Ishikawa (cell line): ENCODE data around the gene ETV3L.

Experiments used
- CEBPB ChIP-seq: IDR thresholded peaks from 2 replicates; pipeline ENCODE4 v1.6.1; 2012
- CREB1 ChIP-seq: IDR thresholded peaks from 2 replicates; pipeline ENCODE4 v1.6.1; 2012; ENCODE audit warnings: low read depth
- EGR1 ChIP-seq: IDR thresholded peaks from 2 replicates; pipeline ENCODE4 v1.6.1; 2012
- EP300 ChIP-seq: IDR thresholded peaks from 2 replicates; pipeline ENCODE4 v1.6.1; 2012; ENCODE audit warnings: borderline replicate concordance
- FOXM1 ChIP-seq: IDR thresholded peaks from 2 replicates; pipeline ENCODE4 v1.6.1; 2012; ENCODE audit warnings: low read depth, borderline replicate concordance
- NFIC ChIP-seq: IDR thresholded peaks from 2 replicates; pipeline ENCODE4 v1.6.1; 2012
- RAD21 ChIP-seq: IDR thresholded peaks from 2 replicates; pipeline ENCODE4 v1.6.1; 2012; ENCODE audit warnings: low read depth
- REST ChIP-seq: IDR thresholded peaks from 2 replicates; pipeline ENCODE4 v1.6.1; 2012; ENCODE audit warnings: low read depth, mild to moderate bottlenecking
- TAF1 ChIP-seq: IDR thresholded peaks from 2 replicates; pipeline ENCODE4 v1.6.1; 2012; ENCODE audit warnings: low read depth, mild to moderate bottlenecking
- TCF12 ChIP-seq: IDR thresholded peaks from 2 replicates; pipeline ENCODE4 v1.6.1; 2012; ENCODE audit warnings: low read depth
- TEAD4 ChIP-seq: IDR thresholded peaks from 2 replicates; pipeline ENCODE4 v1.6.1; 2012
- USF1 ChIP-seq: IDR thresholded peaks from 2 replicates; pipeline ENCODE4 v1.6.1; 2012
- YY1 ChIP-seq: IDR thresholded peaks from 2 replicates; pipeline ENCODE4 v1.6.1; 2012; ENCODE audit warnings: low read depth
- ZBTB7A ChIP-seq: IDR thresholded peaks from 2 replicates; pipeline ENCODE4 v1.6.1; 2012; ENCODE audit warnings: low read depth
- TF ChIP-seq, protein P1 (sequence below): IDR thresholded peaks from 2 replicates; pipeline ENCODE4 v1.6.1; 2012

The ETV3L gene

DNA sequence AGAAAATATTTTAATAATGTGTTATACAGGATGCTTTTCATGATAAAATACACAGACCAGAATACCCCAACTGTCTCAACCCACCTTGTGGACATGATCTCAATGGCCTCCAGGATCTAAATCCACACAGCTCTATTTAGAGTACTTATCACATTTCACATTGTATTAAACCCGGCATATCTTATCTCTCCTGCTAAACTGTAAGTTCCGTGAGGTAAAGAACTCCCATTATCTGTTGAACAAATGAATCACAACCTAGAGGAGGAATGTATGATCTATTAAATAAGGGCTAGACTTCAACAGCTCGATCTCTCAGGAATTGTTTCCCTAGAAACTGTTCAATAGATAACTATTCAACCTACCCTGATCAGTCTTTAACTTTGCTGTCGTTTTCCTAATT, 31.7 kb upstream of the ETV3L start:
- TF ChIP-seq CEBPB (no peak), EGR1 (no peak), TAF1 (no peak), ZBTB7A (no peak), TEAD4 (no peak), CREB1 (no peak), TCF12 (no peak), REST (no peak), NFIC (no peak), FOXM1 (no peak), EP300 (no peak), USF1 (no peak), YY1 (no peak), RAD21 (no peak)
- TF ChIP-seq, protein P1, sequence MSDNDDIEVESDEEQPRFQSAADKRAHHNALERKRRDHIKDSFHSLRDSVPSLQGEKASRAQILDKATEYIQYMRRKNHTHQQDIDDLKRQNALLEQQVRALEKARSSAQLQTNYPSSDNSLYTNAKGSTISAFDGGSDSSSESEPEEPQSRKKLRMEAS = no peak

GRCh38 chr1:157124855-157125254, 25.2 kb upstream of the ETV3L start:
- TF ChIP-seq REST = no peak
- no peak for TF ChIP-seq TAF1
- no peak for TF ChIP-seq EGR1
- TF ChIP-seq CEBPB = no peak
- no peak for TF ChIP-seq NFIC
- TF ChIP-seq USF1 = no peak
- no peak for TF ChIP-seq TEAD4
- TF ChIP-seq, protein P1 = no peak
- no peak for TF ChIP-seq TCF12
- TF ChIP-seq EP300 = no peak
- TF ChIP-seq FOXM1 = no peak
- no peak for TF ChIP-seq CREB1
- TF ChIP-seq YY1 = no peak

- no peak for TF ChIP-seq EP300
- no peak for TF ChIP-seq RAD21
- TF ChIP-seq CEBPB = no peak
- TF ChIP-seq YY1 = no peak
- no peak for TF ChIP-seq TCF12
- no peak for TF ChIP-seq TEAD4
Observed at GRCh38 chr1:157119448-157119847, 19.8 kb upstream of the ETV3L start.

DNA sequence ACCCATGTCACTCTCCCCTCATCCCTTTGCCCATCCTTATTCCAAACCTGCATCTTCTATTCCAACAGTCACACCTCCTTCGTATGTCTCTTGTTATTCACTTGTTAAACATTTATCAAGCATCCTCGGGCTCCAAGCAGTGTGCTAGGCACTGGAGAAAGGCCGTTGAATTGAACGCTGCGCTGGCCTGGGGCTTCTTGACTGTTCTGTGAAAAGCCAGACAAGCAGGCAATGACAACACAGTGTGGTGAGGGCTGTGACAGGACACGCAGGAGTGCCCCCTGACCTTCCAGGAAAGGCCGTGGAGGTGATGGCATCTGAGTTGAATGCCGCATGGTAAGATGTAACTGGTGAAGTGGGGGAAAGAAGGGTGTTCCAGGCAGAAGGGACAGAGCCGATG, 19.4 kb upstream of the ETV3L start:
- no peak for TF ChIP-seq YY1

GRCh38 chr1:157117527-157118057, 18.0 kb upstream of the ETV3L start:
- TF ChIP-seq FOXM1 (no peak), TEAD4 (no peak), YY1 (no peak), CREB1 (no peak), EGR1 (no peak)
- TF ChIP-seq, protein P1 = no peak

- TF ChIP-seq RAD21 (no peak), CEBPB (no peak)
Observed at GRCh38 chr1:157116737-157117103, 17.1 kb upstream of the ETV3L start.
